ENCODE measurements around the gene NCSTN.

DNA sequence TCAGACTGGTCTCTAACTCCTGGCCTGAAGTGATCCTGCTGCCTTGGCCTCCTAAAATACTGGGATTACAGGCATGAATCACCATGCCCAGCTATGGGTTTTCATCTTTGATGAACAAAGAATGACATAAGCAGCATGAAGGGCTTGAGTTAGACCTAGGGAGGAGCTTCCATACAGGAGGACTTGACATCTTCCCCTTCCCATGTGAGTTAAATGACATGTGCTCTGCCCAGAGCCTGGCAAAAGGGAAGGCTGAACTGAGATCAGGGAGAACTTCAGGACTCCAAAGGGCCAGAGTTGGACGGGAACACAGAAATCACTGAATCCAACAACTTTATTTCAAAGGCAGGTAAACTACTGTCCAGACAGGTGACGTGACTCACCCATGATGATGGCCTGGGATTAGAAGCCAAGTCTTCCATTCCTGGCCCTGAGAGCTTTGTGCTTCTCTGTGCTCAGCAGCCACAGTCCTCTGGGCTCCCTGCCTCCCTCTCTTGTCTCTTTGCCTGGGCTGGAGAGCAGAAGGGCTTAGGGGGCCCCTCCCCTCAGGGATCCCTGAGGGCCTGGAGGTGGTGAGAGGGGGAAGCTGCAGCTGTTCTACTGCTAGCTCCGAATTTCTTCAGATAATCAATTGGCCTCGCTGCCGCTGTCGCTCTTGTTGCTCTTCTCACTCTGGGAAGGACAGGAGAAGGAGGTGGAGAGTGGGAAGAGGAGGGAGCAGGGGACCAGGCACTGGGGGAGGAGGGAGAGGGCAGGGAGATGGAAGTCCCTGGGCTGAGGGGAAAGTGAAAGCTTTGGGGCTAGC, 31.3 kb downstream of the NCSTN start:
- TF ChIP-seq, protein P1, sequence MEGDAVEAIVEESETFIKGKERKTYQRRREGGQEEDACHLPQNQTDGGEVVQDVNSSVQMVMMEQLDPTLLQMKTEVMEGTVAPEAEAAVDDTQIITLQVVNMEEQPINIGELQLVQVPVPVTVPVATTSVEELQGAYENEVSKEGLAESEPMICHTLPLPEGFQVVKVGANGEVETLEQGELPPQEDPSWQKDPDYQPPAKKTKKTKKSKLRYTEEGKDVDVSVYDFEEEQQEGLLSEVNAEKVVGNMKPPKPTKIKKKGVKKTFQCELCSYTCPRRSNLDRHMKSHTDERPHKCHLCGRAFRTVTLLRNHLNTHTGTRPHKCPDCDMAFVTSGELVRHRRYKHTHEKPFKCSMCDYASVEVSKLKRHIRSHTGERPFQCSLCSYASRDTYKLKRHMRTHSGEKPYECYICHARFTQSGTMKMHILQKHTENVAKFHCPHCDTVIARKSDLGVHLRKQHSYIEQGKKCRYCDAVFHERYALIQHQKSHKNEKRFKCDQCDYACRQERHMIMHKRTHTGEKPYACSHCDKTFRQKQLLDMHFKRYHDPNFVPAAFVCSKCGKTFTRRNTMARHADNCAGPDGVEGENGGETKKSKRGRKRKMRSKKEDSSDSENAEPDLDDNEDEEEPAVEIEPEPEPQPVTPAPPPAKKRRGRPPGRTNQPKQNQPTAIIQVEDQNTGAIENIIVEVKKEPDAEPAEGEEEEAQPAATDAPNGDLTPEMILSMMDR (conservative IDR thresholded peaks at IDR 0.05; ENCODE audit: low read length): no peak
- TF ChIP-seq EZH2phosphoT487 (IDR thresholded peaks at IDR 0.05; ENCODE audit: borderline replicate concordance, low read depth, low read length): no peak
